Activated T-cell treated with anti-CD3 and anti-CD28 coated beads, Interleukin-2, amount 50 U/mL, for 48 hours (primary cell): ENCODE results near the gene CTSC.

ENCODE experiments used
- DNase-seq, 2 experiments: peaks; one replicate each; pipeline ENCODE4 v3.0.0-alpha.2; 2020

Gene CTSC

DNA sequence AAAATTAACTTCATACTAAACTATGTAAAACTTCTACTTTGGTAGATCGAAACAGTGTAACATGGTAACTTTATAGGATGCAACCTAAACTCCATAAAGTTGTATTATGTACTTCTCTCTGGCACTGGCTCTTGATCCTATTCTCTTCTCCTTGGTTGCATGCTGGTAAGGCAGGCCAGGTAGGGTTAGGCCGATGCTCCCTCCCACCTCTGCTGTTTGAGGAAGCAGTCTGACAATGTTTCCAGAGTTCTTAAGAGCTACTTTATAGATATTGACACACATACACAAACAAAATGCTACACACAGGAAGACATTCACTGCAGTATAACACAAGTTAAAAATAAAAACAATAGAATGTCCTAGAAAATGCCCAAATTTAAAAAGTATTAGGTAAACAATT is 22.5 kb downstream of the CTSC start:
- no peak for DNase-seq

DNA sequence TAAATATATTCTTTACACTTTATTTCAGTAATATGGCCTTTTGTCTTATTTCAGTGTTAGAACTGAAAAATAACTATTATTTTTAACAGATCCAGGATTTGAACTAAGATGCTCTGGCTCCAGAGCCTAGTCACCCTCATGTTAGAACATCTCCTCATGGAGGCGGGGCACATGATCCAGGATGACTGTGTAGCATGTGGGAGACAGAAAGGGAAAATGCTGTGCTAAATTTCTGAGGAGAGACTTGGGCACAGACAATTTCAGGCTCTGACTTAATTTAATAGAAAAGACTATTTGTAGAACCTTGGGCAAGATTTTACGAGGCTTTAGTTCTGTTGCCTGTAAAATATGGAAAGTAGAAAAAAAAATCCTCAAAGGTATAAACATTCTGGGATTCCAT is 24.1 kb downstream of the CTSC start:
- no peak for DNase-seq

DNA sequence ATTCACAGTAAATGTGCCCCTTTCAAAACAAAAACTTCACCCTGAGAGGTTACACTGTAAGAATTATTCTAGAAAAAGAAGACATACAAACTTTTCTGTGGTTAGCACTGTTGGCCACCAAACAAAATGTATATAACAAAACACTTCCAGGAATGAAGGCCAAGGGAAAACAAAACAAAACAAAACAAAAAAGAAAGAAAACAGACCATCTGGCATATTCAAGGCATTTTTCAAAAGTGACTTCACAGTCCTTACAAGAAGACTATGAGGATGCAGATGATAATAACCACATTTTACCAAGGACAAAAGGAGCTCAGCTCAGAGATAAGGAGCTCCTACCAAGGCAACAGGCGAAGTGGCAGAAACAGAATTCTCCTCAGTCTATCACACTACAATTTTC is 24.9 kb downstream of the CTSC start:
- no peak for DNase-seq

GRCh38 chr11:88310246-88310645 is 27.3 kb downstream of the CTSC start:
- no peak for DNase-seq

DNA sequence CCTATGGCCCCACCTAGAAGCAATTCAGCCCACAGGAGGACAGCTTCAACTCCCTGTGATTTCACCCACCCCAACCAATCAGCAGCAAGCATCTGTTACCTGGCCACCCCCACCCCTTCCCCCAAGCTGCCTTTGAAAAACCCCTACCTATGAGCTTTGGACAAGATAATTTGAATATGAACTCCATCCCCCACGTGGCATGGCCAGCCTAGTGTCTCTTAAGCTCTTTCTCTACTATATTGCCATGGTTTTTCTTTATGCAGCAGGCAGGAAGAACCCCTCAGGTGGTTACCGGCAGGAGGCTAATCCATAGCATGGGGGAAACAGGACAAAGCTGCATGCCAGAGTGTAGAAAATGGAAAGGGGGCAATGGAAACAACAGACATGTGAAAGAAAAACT is 29.0 kb downstream of the CTSC start:
- no peak for DNase-seq

- no peak for DNase-seq
These were observed 29.6 kb downstream of the CTSC start for GRCh38 chr11:88307749-88308425.

DNA sequence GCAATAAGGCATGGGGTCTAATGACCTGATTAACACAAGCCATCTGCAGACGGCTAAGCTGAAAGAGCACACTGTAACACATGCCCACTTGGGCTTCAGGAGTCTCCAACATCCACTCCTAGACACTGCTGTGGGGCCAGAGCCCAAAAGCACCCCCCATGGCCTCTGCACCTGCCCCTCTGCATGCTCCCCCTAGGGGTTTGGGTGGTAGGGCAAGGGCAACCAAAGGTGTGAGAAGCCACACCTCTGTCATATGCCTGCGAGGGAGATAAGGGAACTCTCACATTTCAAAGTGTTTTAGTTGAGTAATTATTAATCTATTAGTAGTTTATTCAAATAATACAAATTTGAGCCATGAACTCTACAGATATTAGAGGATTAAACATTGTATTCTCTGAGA is 30.8 kb downstream of the CTSC start:
- no peak for DNase-seq

DNA sequence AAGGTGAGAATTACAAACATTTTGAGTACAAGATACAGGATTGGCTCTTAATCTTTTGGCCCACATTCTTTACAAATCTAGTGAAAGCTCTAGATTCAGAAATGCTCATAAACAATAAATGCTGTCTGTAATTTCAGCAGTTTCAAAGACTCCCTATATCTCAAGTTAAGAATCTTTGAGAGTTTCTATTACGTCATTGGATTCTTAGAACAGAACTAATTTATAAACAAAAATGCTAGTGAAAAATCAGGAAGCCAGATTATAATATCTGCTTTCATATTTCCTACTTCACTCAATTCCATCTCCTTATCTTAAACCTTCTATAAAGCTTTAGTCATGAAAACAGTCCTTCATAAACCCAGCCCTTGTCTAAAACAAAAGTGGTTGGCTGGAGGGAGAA is 32.1 kb downstream of the CTSC start:
- DNase-seq = no peak

DNA sequence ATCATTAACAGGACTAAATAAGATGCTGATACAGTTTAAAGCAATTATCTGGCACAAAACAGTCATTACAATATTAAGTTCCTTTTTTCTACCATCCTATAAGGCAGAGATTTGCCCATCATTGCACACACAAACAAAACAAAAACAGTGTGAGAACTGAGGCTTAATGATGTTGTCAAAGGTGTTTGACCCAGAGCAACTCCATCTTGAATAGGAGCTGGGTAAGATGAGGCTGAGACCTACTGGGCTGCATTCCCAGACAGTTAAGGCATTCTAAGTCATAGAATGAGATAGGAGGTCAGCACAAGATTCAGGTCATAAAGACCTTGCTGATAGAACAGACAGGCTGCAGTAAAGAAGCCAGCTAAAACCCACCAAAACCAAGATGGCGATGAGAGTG is 33.2 kb downstream of the CTSC start:
- DNase-seq = no peak

DNA sequence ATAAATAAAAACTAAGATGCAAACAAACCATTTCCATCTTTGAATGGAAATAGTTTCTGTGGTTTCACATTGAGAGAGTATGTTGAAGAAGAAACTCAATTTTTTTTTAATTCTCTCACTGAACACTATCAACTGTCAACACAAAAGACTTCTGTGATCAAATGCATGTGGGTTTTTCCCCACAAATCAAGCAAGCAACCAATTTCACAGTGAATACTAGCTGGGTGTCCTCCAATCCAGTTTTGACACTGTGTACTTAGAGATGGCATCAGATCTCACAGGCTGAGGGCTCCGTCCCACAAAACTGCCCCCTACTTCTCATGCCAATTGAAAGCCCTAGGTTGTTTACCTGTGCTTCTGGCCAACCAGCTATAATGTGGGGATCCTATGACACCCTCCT is 34.5 kb downstream of the CTSC start:
- DNase-seq = no peak

DNA sequence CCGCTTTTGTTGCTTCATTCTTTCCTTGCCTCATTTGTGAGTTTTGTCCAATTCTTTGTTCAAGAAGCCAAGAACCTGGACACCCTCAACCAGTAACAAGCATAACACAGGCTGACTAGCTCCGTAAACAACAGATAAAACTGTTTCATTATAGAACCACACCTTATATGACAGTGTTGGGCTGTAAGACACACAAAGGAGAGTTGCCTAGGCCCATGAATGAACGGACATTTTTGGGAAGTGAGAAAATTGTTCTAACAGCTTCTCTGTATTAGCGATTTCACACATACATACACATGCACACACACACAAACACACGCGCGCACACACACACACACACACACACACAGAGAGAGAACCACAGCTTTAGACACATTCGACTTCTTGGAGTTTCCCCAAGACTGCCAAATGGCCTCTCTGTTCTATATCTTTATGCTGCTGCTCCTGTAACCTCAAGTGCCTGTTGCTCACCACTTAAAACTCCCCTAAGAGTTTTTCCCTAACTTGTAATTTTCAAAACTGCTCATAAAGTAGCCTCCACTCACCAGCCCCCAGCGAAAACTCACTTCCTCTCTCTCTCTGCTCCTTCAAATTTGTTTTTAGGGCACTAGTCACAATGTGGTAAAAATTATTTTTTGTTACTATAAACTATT is 35.9 kb downstream of the CTSC start:
- no peak for DNase-seq

DNA sequence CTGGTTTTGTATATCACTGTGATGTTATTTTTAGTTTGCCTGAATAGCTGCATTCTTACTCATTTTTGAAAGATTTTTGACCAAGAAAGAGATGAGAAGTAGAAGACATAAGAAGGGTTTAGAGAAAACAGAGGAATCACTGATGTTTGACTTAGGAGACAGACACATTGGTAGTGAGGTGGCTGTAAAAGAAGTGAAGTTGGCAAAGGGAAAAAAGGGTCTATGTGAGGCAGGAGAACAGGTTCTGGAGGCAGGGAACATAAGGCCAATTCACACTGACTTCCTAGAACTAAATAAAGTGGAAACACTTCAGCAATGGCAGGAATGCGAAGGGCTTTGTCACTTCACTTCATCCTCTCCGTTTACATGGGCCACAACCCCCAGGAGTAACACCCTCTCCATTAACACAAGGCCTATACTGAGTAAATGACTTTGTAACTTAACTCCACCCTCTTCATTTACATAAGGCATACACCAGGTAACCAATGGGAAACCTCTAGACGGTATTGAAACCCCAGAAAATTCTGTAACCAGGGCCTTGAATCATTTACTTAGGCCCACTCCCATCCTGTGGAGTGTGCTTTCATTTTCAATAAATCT is 36.5 kb downstream of the CTSC start:
- DNase-seq = no peak

GRCh38 chr11:88297863-88298262 is 39.7 kb downstream of the CTSC start:
- DNase-seq = no peak

GRCh38 chr11:88297421-88297820 is 40.1 kb downstream of the CTSC start:
- no peak for DNase-seq

GRCh38 chr11:88295028-88295427 is 42.5 kb downstream of the CTSC start:
- no peak for DNase-seq

DNA sequence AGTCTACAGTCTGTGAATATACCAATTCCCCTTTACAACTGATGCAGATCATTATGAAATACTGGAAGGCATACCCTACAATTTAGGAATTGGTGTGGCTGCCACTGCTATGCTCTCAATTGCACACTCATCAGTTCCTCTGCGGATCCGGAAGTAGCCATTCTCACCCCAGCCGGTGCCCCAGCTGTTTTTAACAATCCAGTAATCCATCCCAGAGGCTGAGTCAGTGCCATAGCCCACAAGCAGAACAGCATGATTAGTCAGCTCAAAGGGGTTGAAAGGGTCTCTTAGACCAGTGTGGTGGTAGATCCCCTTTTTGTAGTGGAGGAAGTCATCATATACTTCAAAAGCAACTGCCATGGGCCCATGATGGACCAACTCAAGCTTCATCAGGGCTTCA is 43.6 kb downstream of the CTSC start:
- DNase-seq = no peak

DNA sequence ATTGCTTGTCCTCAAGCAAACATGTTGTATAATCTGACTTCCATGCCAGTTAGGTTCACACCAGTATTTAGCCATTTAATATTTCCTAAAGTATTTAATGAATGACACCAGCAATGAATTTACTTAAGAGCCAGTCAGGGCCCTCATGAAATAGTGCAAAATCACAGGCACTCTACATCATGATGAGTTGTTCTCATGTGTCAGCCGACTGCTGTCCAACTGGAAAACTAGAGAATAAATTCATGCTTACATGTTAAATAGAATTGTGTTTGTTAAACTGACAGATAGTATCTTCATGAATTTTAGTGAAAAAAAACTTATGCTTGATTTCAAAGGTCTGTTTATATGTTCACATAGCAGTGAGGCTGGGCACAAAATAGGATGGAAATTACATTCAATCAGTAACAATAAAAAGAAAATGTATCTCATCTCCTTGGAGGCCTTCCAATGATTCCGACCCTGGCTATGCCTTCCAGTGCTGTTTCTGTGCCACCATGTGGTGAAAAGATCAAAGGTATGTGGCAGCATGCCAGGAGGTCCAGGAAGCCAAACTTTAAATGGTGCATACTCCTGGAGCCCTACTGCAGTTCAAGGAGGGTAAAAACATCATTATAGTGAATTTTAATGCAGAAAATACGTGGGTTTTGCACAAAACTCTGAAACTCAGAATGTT is 45.2 kb downstream of the CTSC start:
- no peak for DNase-seq

GRCh38 chr11:88288560-88288959 is 49.0 kb downstream of the CTSC start:
- no peak for DNase-seq

GRCh38 chr11:88284336-88285050 is 53.0 kb downstream of the CTSC start:
- no peak for DNase-seq

- no peak for DNase-seq
These were observed 54.6 kb downstream of the CTSC start for GRCh38 chr11:88282747-88283515.

DNA sequence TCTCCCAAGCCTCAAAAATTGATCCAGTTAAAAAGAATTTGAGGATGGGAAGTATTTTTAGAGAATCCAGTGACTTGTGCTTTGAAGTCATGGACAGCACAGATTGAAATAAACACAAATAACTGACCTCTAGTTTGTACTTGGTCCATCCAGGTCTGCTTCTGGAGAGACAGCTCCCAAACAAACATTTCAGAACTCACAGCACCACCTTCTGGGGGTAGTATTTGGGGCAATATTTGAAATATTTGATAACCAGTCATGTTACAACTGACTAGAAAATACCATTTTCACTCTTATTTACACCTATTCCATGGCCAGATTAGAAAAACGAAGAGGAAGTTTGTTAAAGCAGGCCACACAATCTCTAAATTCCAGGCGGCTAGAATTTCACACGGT is 56.2 kb downstream of the CTSC start:
- no peak for DNase-seq

- no peak for DNase-seq
These were observed 56.7 kb downstream of the CTSC start for GRCh38 chr11:88280673-88281316.
